NCI-H2196 treated with DMSO at 0.1 percent for 48 hours (cell line): ENCODE data around the gene ATP6V0A1.
"Not testable (repeated sequence)": the region's sequence is repeated elsewhere in the genome, so short reads cannot be mapped to it uniquely, and the experiment has no call there.

Source experiments
- DNase-seq: peaks from one replicate; lab custom pipeline; 2025; ENCODE audit not compliant: unreplicated experiment; lab: John Stamatoyannopoulos, UW

The ATP6V0A1 gene

GRCh38 chr17:42458497-42459255, at the start of gene ATP6V0A1:
Gene ATP6V0A1 (plus strand): TSS chr17:42458878. CDS start chr17:42460895, 2,017 bp downstream.
- DNase-seq = peak; percentile 55

GRCh38 chr17:42409523-42410318, 49.0 kb upstream of the ATP6V0A1 start:
- no peak for DNase-seq

GRCh38 chr17:42410319-42410685, 48.4 kb upstream of the ATP6V0A1 start:
- no peak for DNase-seq

DNA sequence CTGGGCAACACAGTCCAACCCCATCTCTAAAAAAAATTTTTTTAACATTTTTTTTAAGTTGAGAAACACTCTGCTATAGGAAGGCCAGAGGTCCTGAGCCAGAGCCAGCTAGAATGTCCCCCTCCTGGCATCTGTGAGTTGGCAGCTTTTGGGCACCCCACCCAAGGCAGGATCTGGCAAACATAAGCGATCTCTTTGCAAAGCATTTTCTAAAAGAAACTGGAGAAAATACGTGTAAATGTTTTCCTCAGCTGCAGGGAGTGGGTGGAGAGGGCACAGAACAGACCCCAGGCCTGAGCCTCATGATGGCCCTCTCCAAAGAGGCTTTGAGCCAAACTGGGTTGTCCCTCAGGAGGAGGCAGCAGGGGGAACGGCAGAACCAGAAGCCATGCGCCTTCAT, 47.3 kb upstream of the ATP6V0A1 start:
- no peak for DNase-seq

GRCh38 chr17:42411905-42412679, 46.6 kb upstream of the ATP6V0A1 start:
- DNase-seq = no peak

- no peak for DNase-seq
Measured at GRCh38 chr17:42413464-42414040, 45.1 kb upstream of the ATP6V0A1 start.

- no peak for DNase-seq
Measured at GRCh38 chr17:42414704-42415409, 43.8 kb upstream of the ATP6V0A1 start.

DNA sequence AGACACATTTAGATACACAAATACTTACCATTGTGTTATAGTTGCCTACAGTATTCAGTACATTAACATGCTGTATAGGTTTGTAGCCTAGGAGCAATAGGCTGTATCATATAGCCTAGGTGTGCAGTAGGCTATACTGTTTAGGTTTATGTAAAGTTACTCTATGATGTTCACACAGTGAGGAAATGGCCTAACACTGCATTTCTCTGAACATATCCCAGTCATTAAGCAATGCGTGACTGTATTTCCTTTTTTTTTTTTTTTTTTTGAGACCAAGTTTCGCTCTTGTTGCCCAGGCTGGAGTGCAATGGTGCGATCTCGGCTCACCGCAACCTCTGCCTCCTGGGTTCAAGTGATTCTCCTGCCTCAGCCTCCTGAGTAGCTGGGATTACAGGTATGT, 40.7 kb upstream of the ATP6V0A1 start:
- not testable (repeated sequence) for DNase-seq

GRCh38 chr17:42421136-42421506, 37.6 kb upstream of the ATP6V0A1 start:
- no peak for DNase-seq

DNA sequence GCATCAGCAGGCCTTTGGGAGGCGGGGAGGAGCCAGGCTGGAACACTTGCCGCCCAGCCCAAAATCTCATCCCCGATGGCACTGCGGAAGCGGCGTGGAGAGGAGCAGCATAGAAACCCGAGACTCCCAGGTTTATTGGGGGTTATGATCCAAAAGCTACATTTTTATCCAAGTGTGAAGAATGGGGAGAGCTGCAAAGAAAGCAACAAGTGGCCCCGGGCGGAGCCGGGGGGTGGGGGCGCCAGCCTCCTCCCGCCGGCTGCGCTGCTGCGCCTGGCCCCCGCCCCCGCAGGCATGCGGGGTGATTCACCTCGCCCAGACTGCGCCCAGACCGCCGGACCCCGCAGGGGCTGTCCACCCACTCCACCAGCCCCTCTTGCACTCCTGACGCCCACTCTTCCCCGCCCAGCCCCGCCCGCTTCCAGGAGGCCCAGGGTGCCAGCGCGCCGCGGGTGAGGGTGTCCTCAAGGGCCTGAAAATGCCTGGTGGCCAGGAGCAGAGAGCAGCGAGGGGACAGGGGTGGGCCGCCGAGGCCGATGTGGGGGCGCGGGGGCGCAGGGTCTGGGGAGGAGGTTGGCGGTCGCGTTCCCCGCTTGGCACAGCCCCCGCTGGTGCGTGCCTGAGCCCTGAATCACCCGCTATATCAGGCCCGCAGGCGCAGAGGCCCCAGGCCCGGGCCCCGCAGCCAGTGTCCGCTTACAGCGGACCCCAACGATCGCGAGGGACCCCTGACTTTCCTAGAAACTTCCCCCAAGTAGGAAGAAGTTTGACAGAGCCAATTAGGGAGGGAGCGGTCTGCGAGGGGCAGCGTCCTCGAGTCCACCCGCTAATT, 37.0 kb upstream of the ATP6V0A1 start:
- DNase-seq = no peak

DNA sequence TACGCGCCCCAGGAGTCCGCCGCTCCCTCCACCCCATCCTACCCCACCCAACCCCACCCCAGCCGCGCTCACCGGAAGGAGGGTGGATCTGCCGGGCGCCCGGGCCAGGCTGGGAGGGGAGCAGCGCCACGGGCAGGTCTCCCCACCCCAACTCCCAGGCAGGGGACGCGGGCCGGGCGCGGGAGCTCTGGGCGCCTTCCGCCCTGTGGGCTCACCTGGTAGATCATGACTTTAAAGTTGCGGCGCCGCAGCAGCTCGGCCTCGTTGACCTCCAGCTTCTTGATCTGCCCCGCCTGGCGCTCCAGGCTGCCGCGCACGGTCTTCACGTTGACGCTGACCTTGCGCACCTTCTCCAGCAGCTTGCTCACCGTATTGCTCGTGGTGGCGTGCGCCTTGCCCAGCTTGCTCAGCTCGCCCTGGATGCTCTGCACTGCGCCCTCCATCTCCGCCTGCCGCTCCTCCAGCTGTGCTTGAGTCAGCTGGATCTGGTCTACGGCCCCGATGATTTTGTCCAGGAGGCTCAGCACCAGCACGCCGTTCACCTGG, 36.2 kb upstream of the ATP6V0A1 start:
- DNase-seq = no peak

- peak; percentile 48 for DNase-seq
Measured at GRCh38 chr17:42422958-42423712, 35.5 kb upstream of the ATP6V0A1 start, which contains the start of gene CAVIN1. Gene CAVIN1 (minus strand): TSS chr17:42423256. CDS start chr17:42423097, 159 bp downstream.

DNA sequence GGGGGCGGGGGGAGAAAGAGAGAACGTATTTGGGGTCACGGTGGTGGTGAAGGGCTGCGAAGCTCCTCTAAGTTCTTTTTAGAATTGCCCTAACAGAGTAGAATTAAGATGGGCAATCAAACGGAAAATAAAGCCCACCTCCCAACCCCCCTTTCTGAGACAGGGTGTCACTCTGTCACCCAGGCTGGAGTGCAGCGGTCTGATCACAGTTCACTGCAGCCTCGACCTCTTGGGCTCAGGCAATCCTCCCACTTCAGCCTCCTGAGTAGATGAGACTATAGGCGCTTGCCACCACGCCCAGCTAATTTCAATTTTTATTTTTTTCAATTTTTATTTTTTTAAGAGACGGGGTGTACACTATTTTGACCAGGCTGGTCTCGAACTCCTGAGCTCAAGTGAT, 34.9 kb upstream of the ATP6V0A1 start:
- no peak for DNase-seq

- no peak for DNase-seq
Measured at GRCh38 chr17:42424991-42425610, 33.6 kb upstream of the ATP6V0A1 start.

GRCh38 chr17:42428141-42428944, 30.3 kb upstream of the ATP6V0A1 start:
- DNase-seq = peak; percentile 19

GRCh38 chr17:42429726-42430447, 28.8 kb upstream of the ATP6V0A1 start:
- no peak for DNase-seq

GRCh38 chr17:42431758-42432161, 26.9 kb upstream of the ATP6V0A1 start:
- no peak for DNase-seq
